ENCODE measurements around the gene GKN2. TPM values are rescaled to one million over a fixed set of nuclear protein-coding genes. Genes with fewer than 3 reads are reported as not detected.

The GKN2 gene
- total and polyA plus RNA-seq, 4 donors, result 9.1 TPM; not detected in 3

GRCh38 chr2:68918497-68918896, 34.2 kb downstream of the GKN2 start:
- Histone ChIP-seq H3K4me3 (ENCODE audit: low read depth in 1 of 3, low read length in 3 of 3) (no peak overlapping the region), H3K9ac (ENCODE audit: low read depth in 1 of 2, low read length in 2 of 2) (no peak overlapping the region), H3K27me3 (ENCODE audit: control insufficient read depth in 4 of 4, insufficient read depth in 4 of 4, low read length in 3 of 4) (no peaks in the 10 kb centered on the region), H3K4me1 (ENCODE audit: control insufficient read depth in 4 of 4, insufficient read depth in 4 of 4, low read length in 3 of 4) (peaks cover 8 to 21% (median 8%) of the 10 kb centered on the region in 4 donors), H3K27ac (ENCODE audit: low read depth in 1 of 2, low read length in 2 of 2) (no peak overlapping the region), H3K36me3 (ENCODE audit: control insufficient read depth in 4 of 4, insufficient read depth in 3 of 4, low read depth in 1 of 4, low read length in 3 of 4) (no peaks in the 10 kb centered on the region), H3K9me3 (ENCODE audit: control insufficient read depth in 4 of 4, low read length in 3 of 4) (no peaks in the 10 kb centered on the region)
- no peak for DNase-seq (ENCODE audit: low spot score)
- WGBS, result 94% methylated on average over 7 of the region's 7 CpGs
- TF ChIP-seq HNF4A (conservative IDR thresholded peaks at IDR 0.05), result no peak
- TF ChIP-seq FOXA2 (IDR thresholded peaks at IDR 0.05), result no peak
- TF ChIP-seq FOXA1 (IDR thresholded peaks at IDR 0.05), result no peak
- TF ChIP-seq TAF1 (conservative IDR thresholded peaks at IDR 0.05), result no peak
- no peak for TF ChIP-seq YY1 (IDR thresholded peaks at IDR 0.05)
- no peak for TF ChIP-seq NR2F2 (IDR thresholded peaks at IDR 0.05)
- TF ChIP-seq, protein P1, sequence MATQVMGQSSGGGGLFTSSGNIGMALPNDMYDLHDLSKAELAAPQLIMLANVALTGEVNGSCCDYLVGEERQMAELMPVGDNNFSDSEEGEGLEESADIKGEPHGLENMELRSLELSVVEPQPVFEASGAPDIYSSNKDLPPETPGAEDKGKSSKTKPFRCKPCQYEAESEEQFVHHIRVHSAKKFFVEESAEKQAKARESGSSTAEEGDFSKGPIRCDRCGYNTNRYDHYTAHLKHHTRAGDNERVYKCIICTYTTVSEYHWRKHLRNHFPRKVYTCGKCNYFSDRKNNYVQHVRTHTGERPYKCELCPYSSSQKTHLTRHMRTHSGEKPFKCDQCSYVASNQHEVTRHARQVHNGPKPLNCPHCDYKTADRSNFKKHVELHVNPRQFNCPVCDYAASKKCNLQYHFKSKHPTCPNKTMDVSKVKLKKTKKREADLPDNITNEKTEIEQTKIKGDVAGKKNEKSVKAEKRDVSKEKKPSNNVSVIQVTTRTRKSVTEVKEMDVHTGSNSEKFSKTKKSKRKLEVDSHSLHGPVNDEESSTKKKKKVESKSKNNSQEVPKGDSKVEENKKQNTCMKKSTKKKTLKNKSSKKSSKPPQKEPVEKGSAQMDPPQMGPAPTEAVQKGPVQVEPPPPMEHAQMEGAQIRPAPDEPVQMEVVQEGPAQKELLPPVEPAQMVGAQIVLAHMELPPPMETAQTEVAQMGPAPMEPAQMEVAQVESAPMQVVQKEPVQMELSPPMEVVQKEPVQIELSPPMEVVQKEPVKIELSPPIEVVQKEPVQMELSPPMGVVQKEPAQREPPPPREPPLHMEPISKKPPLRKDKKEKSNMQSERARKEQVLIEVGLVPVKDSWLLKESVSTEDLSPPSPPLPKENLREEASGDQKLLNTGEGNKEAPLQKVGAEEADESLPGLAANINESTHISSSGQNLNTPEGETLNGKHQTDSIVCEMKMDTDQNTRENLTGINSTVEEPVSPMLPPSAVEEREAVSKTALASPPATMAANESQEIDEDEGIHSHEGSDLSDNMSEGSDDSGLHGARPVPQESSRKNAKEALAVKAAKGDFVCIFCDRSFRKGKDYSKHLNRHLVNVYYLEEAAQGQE (IDR thresholded peaks at IDR 0.05), result no peak
- TF ChIP-seq, protein P2, sequence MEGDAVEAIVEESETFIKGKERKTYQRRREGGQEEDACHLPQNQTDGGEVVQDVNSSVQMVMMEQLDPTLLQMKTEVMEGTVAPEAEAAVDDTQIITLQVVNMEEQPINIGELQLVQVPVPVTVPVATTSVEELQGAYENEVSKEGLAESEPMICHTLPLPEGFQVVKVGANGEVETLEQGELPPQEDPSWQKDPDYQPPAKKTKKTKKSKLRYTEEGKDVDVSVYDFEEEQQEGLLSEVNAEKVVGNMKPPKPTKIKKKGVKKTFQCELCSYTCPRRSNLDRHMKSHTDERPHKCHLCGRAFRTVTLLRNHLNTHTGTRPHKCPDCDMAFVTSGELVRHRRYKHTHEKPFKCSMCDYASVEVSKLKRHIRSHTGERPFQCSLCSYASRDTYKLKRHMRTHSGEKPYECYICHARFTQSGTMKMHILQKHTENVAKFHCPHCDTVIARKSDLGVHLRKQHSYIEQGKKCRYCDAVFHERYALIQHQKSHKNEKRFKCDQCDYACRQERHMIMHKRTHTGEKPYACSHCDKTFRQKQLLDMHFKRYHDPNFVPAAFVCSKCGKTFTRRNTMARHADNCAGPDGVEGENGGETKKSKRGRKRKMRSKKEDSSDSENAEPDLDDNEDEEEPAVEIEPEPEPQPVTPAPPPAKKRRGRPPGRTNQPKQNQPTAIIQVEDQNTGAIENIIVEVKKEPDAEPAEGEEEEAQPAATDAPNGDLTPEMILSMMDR (IDR thresholded peaks at IDR 0.05; ENCODE audit: low read depth, low read length, missing input control), result no peak
- TF ChIP-seq, protein P3, sequence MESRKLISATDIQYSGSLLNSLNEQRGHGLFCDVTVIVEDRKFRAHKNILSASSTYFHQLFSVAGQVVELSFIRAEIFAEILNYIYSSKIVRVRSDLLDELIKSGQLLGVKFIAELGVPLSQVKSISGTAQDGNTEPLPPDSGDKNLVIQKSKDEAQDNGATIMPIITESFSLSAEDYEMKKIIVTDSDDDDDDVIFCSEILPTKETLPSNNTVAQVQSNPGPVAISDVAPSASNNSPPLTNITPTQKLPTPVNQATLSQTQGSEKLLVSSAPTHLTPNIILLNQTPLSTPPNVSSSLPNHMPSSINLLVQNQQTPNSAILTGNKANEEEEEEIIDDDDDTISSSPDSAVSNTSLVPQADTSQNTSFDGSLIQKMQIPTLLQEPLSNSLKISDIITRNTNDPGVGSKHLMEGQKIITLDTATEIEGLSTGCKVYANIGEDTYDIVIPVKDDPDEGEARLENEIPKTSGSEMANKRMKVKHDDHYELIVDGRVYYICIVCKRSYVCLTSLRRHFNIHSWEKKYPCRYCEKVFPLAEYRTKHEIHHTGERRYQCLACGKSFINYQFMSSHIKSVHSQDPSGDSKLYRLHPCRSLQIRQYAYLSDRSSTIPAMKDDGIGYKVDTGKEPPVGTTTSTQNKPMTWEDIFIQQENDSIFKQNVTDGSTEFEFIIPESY (IDR thresholded peaks at IDR 0.05), result no peak
- TF ChIP-seq RXRA (IDR thresholded peaks at IDR 0.05), result no peak
- no peak for TF ChIP-seq RAD21 (IDR thresholded peaks at IDR 0.05)
- no peak for TF ChIP-seq HNF4G (IDR thresholded peaks at IDR 0.05)
- no peak for TF ChIP-seq EGR1 (IDR thresholded peaks at IDR 0.05; ENCODE audit: low read depth in 2 of 2)
- TF ChIP-seq JUND (IDR thresholded peaks at IDR 0.05), result no peak
- TF ChIP-seq, protein P4, sequence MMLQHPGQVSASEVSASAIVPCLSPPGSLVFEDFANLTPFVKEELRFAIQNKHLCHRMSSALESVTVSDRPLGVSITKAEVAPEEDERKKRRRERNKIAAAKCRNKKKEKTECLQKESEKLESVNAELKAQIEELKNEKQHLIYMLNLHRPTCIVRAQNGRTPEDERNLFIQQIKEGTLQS (IDR thresholded peaks at IDR 0.05), result no peak
- TF ChIP-seq SP1 (IDR thresholded peaks at IDR 0.05), result no peak
- no peak for TF ChIP-seq GABPA (IDR thresholded peaks at IDR 0.05 in 1 of 2, conservative IDR thresholded peaks at IDR 0.05 in 1 of 2)
